NCI-H345 (cell line): ENCODE measurements around the gene CNTNAP1.
A peak's percentile ranks its signal among the peaks of the same experiment; 100 is the strongest.

ENCODE experiments used
- DNase-seq: peaks from one replicate; lab custom pipeline; 2025; lab: John Stamatoyannopoulos, UW

The CNTNAP1 gene

GRCh38 chr17:42685831-42686230 lies 3.5 kb downstream of the CNTNAP1 start:
- no peak for DNase-seq

- DNase-seq, result no peak
These were observed 4.3 kb downstream of the CNTNAP1 start for GRCh38 chr17:42686520-42687128.

- no peak for DNase-seq
These were observed 5.5 kb downstream of the CNTNAP1 start for GRCh38 chr17:42687707-42688320.

GRCh38 chr17:42690596-42690995 lies 8.3 kb downstream of the CNTNAP1 start:
- no peak for DNase-seq

- no peak for DNase-seq
These were observed 8.8 kb downstream of the CNTNAP1 start for GRCh38 chr17:42691021-42691545.

GRCh38 chr17:42692489-42692888 lies 10.2 kb downstream of the CNTNAP1 start:
- DNase-seq, result no peak

- no peak for DNase-seq
These were observed 12.2 kb downstream of the CNTNAP1 start for GRCh38 chr17:42694524-42694923.

- no peak for DNase-seq
These were observed 13.2 kb downstream of the CNTNAP1 start for GRCh38 chr17:42695500-42695899.

GRCh38 chr17:42697108-42697811 lies 14.9 kb downstream of the CNTNAP1 start:
- DNase-seq, result no peak

GRCh38 chr17:42698736-42699414 lies 16.5 kb downstream of the CNTNAP1 start:
- DNase-seq, result no peak

GRCh38 chr17:42699415-42699740 lies 17.0 kb downstream of the CNTNAP1 start:
- no peak for DNase-seq

- DNase-seq, result no peak
These were observed 18.4 kb downstream of the CNTNAP1 start for GRCh38 chr17:42700586-42701289.

- no peak for DNase-seq
These were observed 20.1 kb downstream of the CNTNAP1 start for GRCh38 chr17:42702446-42702845.

- DNase-seq, result no peak
These were observed 22.1 kb downstream of the CNTNAP1 start for GRCh38 chr17:42704490-42704836.

GRCh38 chr17:42704837-42705494 lies 22.6 kb downstream of the CNTNAP1 start:
- DNase-seq, result no peak

GRCh38 chr17:42706732-42707131 lies 24.4 kb downstream of the CNTNAP1 start:
- no peak for DNase-seq

GRCh38 chr17:42708588-42708987 lies 26.3 kb downstream of the CNTNAP1 start:
- DNase-seq, result no peak

GRCh38 chr17:42709561-42709960 lies 27.2 kb downstream of the CNTNAP1 start:
- DNase-seq, result no peak

GRCh38 chr17:42720996-42721583 lies 38.8 kb downstream of the CNTNAP1 start:
- peak; percentile 64 for DNase-seq

GRCh38 chr17:42723636-42724035 lies 41.3 kb downstream of the CNTNAP1 start:
- no peak for DNase-seq

- DNase-seq, result no peak
These were observed 42.8 kb downstream of the CNTNAP1 start for GRCh38 chr17:42725143-42725542.
